Measurements from ENCODE around the gene OXT. TPM values are rescaled to one million over a fixed set of nuclear protein-coding genes. Genes with fewer than 3 reads are reported as not detected.
"Not testable (repeated sequence)": the region's sequence is repeated elsewhere in the genome, so short reads cannot be mapped to it uniquely, and the experiment has no call there.

The OXT gene
- not detected for total RNA-seq
- long read RNA-seq = 0 reads

- peak; percentile 76 for DNase-seq
- ATAC-seq = peak; percentile 93
- intact Hi-C loops (cut with micrococcal nuclease) = no loop called here
These were observed at the start of gene OXT for GRCh38 chr20:3071610-3072529. OXT (plus strand) TSS chr20:3071620; CDS start chr20:3071656, 36 bp downstream.

DNA sequence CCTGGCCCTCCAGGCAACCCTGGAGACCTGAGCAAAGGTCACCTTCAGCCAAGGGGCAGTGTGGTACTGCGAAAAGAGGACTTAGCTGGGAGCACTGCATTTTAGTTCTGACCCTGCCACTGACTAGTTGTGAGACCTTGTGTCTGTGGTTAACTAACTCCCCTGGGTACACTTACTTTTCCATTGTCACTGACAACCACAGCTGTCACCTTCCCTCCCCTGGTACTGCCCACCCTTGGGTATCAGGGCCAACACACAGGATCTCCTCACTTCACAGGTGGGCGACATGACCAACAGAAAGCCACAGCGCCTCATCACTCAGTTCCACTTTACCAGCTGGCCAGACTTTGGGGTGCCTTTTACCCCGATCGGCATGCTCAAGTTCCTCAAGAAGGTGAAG lies 49.6 kb upstream of the OXT start:
- intact Hi-C loops (cut with micrococcal nuclease) = no loop called here
- DNase-seq (no peak), ATAC-seq (no peak)

- ATAC-seq; DNase-seq; intact Hi-C loops (cut with micrococcal nuclease): not testable (repeated sequence)
These were observed 48.6 kb upstream of the OXT start for GRCh38 chr20:3022559-3023490.

GRCh38 chr20:3027987-3028386 lies 43.4 kb upstream of the OXT start:
- ATAC-seq (no peak), DNase-seq (no peak)
- intact Hi-C loops (cut with micrococcal nuclease) = no loop called here

DNA sequence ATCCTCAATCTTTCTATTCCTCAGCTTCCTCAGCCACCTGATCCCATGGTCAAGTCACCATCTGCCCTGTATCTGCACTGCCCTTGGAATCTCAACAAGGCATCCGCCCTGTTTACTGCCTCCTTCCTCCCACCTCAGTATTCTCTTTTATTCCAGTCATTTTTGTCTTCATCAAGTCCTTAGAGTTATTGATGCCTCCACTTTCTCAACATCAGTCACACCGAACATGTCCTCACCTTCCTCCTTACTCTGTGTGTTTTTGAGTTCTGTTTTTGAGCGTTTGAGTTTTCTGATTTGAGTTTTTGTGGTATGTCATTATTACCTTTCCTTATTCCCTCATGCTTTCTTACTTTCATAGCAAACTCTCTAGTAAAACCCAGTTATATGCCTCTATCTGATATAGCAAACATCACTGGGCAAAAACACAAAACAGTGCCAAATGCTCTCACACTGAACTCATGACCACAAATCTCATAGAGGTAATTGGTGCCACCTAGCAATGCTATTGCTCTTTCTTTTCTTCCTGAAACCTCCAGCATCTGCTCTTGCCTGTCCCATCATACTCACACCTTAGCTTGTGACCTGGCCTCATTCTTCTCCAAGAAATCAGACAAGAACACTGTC lies 39.8 kb upstream of the OXT start:
- intact Hi-C loops (cut with micrococcal nuclease) = no loop called here
- no peak for ATAC-seq
- DNase-seq = no peak

- intact Hi-C loops (cut with micrococcal nuclease) = no loop called here
- peak; percentile 45 for ATAC-seq
- DNase-seq = peak; percentile 52
These were observed 38.8 kb upstream of the OXT start for GRCh38 chr20:3032624-3033023.

- intact Hi-C loops (cut with micrococcal nuclease) = no loop called here
- ATAC-seq = no peak
- no peak for DNase-seq
These were observed 33.8 kb upstream of the OXT start for GRCh38 chr20:3037654-3038053.

GRCh38 chr20:3038454-3038853 lies 33.0 kb upstream of the OXT start:
- intact Hi-C loops (cut with micrococcal nuclease) = no loop called here
- DNase-seq (no peak), ATAC-seq (no peak)

GRCh38 chr20:3039426-3039825 lies 32.0 kb upstream of the OXT start:
- intact Hi-C loops (cut with micrococcal nuclease) = no loop called here
- no peak for ATAC-seq
- DNase-seq = no peak

DNA sequence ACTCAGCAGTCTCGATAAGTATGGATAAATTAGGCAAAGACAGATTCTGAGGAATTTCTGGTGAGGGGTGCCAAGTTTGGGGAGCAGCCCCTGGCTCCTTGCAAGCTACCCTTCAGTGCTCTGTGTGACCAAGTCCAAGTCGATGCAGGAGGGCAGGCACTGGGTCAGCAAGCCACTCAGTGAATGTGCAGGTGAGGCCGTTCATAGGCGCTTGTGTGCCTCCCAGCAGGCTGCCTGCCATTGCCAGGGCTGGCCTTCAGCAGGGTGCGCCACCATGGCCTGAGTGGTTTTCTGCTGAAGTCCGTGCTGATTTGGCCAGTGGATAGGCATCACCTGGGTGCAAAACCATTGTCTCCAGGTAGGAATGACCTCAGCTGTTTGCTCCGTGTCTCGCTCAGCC lies 31.3 kb upstream of the OXT start:
- no peak for ATAC-seq
- intact Hi-C loops (cut with micrococcal nuclease) = no loop called here
- no peak for DNase-seq

- ATAC-seq = no peak
- intact Hi-C loops (cut with micrococcal nuclease) = no loop called here
- no peak for DNase-seq
These were observed 29.5 kb upstream of the OXT start for GRCh38 chr20:3041854-3042409.

- ATAC-seq = peak; percentile 6
- DNase-seq = peak; percentile 74
- intact Hi-C loops (cut with micrococcal nuclease) = no loop called here
These were observed 28.8 kb upstream of the OXT start for GRCh38 chr20:3042625-3043024.

GRCh38 chr20:3043322-3043721 lies 28.1 kb upstream of the OXT start, which contains the start of gene GNRH2:
GNRH2 (plus strand) TSS chr20:3043622; CDS start chr20:3044415, 793 bp downstream.
- ATAC-seq (no peak), DNase-seq (no peak)
- intact Hi-C loops (cut with micrococcal nuclease) = no loop called here

DNA sequence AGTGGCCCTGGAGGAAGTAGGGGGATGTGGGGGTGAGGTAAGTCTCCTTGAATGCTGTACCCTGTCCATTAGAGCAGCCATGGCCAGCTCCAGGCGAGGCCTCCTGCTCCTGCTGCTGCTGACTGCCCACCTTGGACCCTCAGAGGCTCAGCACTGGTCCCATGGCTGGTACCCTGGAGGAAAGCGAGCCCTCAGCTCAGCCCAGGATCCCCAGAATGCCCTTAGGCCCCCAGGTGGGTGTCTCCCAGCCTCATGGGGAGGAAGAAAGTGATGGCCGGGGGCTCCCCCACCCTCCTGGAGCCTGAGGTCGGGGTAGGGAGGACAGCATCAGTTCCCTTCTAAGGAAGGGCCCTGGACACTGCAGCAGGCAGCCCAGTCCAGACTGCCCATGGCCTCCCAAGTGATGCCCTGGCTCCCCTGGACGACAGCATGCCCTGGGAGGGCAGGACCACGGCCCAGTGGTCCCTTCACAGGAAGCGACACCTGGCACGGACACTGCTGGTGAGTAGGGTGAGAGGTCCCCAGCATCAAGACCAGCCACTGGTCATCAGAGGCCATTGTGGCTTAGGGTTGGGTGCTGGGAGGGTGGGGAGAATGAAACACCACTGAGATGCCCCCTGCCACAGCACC lies 27.0 kb upstream of the OXT start:
- intact Hi-C loops (cut with micrococcal nuclease) = no loop called here
- DNase-seq (no peak), ATAC-seq (no peak)

GRCh38 chr20:3045042-3045815 lies 26.2 kb upstream of the OXT start:
- ATAC-seq = peak; percentile 78
- no peak for DNase-seq
- intact Hi-C loops (cut with micrococcal nuclease) = no loop called here

DNA sequence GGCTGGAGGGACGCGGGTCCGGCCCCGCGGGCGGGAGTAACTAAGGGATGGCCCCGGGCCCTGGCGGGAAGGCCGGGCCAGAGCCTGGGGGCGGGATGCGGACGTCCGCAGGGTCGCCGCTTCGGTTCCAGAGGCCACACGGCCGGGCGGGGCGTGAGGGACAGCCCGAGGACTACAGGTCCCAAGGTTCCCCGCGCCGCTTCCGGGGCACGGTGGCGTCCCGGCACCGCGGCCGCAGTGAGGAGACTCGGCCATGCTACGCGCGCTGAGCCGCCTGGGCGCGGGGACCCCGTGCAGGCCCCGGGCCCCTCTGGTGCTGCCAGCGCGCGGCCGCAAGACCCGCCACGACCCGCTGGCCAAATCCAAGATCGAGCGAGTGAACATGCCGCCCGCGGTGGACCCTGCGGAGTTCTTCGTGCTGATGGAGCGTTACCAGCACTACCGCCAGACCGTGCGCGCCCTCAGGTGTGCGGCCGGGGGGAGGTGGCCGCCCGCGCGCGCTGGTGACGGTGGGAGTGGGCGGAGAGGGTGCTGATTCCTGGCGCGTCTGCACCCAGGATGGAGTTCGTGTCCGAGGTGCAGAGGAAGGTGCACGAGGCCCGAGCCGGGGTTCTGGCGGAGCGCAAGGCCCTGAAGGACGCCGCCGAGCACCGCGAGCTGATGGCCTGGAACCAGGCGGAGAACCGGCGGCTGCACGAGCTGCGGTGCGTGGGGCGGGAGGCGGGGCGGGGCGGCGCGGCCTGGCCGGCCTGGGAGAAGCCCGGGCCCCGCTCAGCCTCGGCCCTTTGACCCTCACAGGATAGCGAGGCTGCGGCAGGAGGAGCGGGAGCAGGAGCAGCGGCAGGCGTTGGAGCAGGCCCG lies 25.4 kb upstream of the OXT start, which contains the start of gene MRPS26:
Gene MRPS26, plus strand, starts transcription at position 237 of the 861 bp plus-strand sequence. Its CDS starts 17 bp downstream, at position 254.
- ATAC-seq (peak; percentile 95), DNase-seq (peak; percentile 96)
- intact Hi-C loops (cut with micrococcal nuclease) = no loop called here
